Tibial artery (tissue), 4 donors: ENCODE results near the gene FGF8.

ENCODE experiments used
- DNase-seq, 2 donors: peaks; one replicate each; pipeline ENCODE4 v3.0.0-alpha.2; 2019
- H3K27ac ChIP-seq, 2 donors: fragments of 200-600 bp; sonication (generic) in 1 of 2; 1 replicate in 1 of 2; 2 replicates in 1 of 2; pipeline ENCODE4 v1.5.1; 2018 to 2019; ENCODE audit warnings: mild to moderate bottlenecking in 1 of 2
- H3K27me3 ChIP-seq, 2 donors: fragments of 200-600 bp; sonication (generic) in 1 of 2; one replicate each; pipeline versions ENCODE4 v1.5.1 to v1.6.0; 2016 to 2019
- H3K36me3 ChIP-seq, 3 donors: fragments of 200-600 bp; sonication (generic) in 2 of 3; one replicate each; pipeline ENCODE4 v1.5.1; 2016 to 2019; ENCODE audit warnings: mild to moderate bottlenecking in 2 of 3
- H3K4me1 ChIP-seq, 4 donors: fragments of 200-600 bp; sonication (generic) in 2 of 4; 1 replicate in 3 of 4; 2 replicates in 1 of 4; pipeline ENCODE4 v1.5.1; 2016 to 2019
- H3K4me3 ChIP-seq, 2 donors: fragments of 200-600 bp; sonication (generic) in 1 of 2; 1 replicate in 1 of 2; 2 replicates in 1 of 2; pipeline ENCODE4 v1.5.1; 2018 to 2019; ENCODE audit warnings: mild to moderate bottlenecking in 2 of 2
- H3K9me3 ChIP-seq, 3 donors: fragments of 200-600 bp; sonication (generic) in 1 of 3; one replicate each; pipeline ENCODE4 v1.5.1; 2016 to 2019
- CTCF ChIP-seq, 2 experiments: fragments of 200-600 bp in 1 of 2; fragments of 450-650 bp in 1 of 2; IDR thresholded peaks; one replicate each; pipeline ENCODE4 v1.5.1; 2017 to 2019; ENCODE audit warnings: antibody characterized with exemption in 2 of 2, mild to moderate bottlenecking in 1 of 2, moderate library complexity in 1 of 2
- intact Hi-C: fragments of 100-400 bp; cut with DNase I; formaldehyde crosslinking; loops from one replicate; pipeline ENCODE4 v1.15.0; 2023; ENCODE audit warnings: low total_unique reads

Gene FGF8

DNA sequence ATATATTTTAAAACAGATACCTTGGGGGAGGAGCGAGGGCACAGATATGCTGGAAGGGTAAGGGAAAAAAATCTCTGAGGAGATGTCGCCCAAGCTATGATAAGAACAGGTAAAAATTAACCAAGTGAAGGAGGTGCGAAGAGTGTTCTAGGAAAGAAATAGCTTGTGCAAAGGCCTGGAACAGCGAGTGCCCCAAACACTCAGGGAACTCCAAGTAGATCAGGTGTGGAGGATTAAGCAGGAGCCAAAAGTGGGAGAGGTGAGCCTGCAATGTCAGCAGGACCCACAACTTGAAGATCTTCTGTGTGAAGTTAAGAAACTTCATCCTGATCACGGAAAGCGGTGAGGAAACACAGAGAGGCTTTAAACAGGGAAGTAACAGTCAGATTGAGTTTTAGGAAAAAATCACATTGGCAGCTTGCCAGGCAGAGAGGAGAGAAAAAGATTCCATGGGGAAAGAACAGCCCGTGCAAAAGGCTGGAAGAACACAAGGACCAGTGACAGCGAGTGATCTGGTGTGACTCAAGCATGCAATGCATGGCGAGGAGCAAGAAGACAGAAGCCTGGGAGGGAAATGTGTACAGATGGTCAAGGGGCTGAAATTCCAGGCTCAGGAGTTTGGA lies 30.7 kb downstream of the FGF8 start:
- Histone ChIP-seq H3K36me3 (no peaks in the 10 kb centered on the region), H3K27me3 (peaks cover 0 to 20% of the 10 kb centered on the region in 2 donors), H3K4me3 (no peak overlapping the region), H3K27ac (no peak overlapping the region), H3K4me1 (no peaks in the 10 kb centered on the region), H3K9me3 (no peaks in the 10 kb centered on the region)
- no peak for TF ChIP-seq CTCF (IDR thresholded peaks at IDR 0.05)
- no peak for DNase-seq
- intact Hi-C loops, result no loop called here

DNA sequence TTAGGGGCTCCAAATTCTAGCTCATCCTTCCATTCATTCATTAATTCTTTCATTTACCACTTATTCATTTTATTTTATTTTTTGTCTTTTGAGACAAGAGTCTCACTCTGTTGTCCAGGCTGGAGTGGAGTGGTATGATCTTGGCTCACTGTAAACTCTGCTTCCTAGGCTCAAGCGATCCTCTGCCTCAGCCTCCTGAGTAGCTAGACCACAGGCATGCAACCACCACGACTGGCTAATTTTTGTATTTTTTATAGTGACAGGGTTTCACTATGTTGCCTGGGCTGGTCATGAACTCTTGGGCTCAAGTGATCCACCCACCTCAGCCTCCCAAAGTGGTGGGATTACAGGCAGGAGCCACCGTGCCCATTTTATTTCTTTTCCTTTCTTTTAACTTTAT lies 31.6 kb downstream of the FGF8 start:
- no peak overlapping the region for H3K27ac ChIP-seq
- no peaks in the 10 kb centered on the region for H3K36me3 ChIP-seq
- TF ChIP-seq CTCF (IDR thresholded peaks at IDR 0.05), result no peak

GRCh38 chr10:101741938-101742337 lies 34.0 kb downstream of the FGF8 start:
- Histone ChIP-seq H3K27me3 (peaks cover 0 to 36% of the 10 kb centered on the region in 2 donors), H3K27ac (no peak overlapping the region), H3K4me1 (no peaks in the 10 kb centered on the region), H3K9me3 (no peaks in the 10 kb centered on the region), H3K36me3 (no peaks in the 10 kb centered on the region), H3K4me3 (no peak overlapping the region)
- DNase-seq, result no peak
- intact Hi-C loops, result no loop called here
- no peak for TF ChIP-seq CTCF (IDR thresholded peaks at IDR 0.05)

More for the DNA sequence above, 31.6 kb downstream of the FGF8 start:
- Histone ChIP-seq H3K27me3 (peaks cover 0 to 30% of the 10 kb centered on the region in 2 donors), H3K9me3 (no peaks in the 10 kb centered on the region), H3K4me3 (no peak overlapping the region), H3K4me1 (no peaks in the 10 kb centered on the region)
- intact Hi-C loops, result no loop called here
- DNase-seq, result no peak

DNA sequence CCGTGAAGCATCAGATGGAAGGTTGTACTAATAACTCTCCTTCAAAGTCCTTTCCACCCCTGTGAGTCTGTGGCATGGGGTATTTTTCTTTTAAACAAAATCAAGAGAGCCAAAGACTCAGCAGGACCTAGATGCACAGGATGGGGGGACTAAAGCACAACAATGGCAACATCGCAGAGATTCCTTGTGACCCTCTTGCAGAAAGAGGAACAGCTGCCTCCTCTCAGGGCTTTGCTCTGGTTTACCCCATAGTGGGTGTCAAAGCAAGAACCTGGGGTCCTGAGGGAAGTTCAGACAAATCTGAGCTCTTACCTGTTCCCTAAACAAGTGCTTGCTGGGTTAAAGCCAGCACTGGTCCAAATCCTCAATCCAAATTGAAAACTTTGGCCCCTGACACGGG lies 39.2 kb downstream of the FGF8 start:
- H3K27me3 ChIP-seq, result peaks cover 0 to 36% of the 10 kb centered on the region in 2 donors
- H3K27ac ChIP-seq, result no peak overlapping the region
- no peaks in the 10 kb centered on the region for H3K9me3 ChIP-seq
- H3K4me1 ChIP-seq, result no peaks in the 10 kb centered on the region
- DNase-seq, result no peak
- no peak for TF ChIP-seq CTCF (IDR thresholded peaks at IDR 0.05)
- H3K4me3 ChIP-seq, result no peak overlapping the region
- no peaks in the 10 kb centered on the region for H3K36me3 ChIP-seq
- intact Hi-C loops, result no loop called here

GRCh38 chr10:101732096-101732495 lies 43.8 kb downstream of the FGF8 start:
- Histone ChIP-seq H3K27me3 (peaks cover 0 to 14% of the 10 kb centered on the region in 2 donors), H3K27ac (no peak overlapping the region), H3K36me3 (no peaks in the 10 kb centered on the region), H3K4me1 (no peaks in the 10 kb centered on the region), H3K9me3 (no peaks in the 10 kb centered on the region), H3K4me3 (no peak overlapping the region)
- DNase-seq, result no peak
- intact Hi-C loops, result no loop called here
- TF ChIP-seq CTCF (IDR thresholded peaks at IDR 0.05), result no peak

- H3K9me3 ChIP-seq, result no peaks in the 10 kb centered on the region
- no peaks in the 10 kb centered on the region for H3K36me3 ChIP-seq
- H3K4me1 ChIP-seq, result no peaks in the 10 kb centered on the region
- no peak overlapping the region for H3K27ac ChIP-seq
- DNase-seq, result no peak
- H3K27me3 ChIP-seq, result peaks cover 0 to 17% of the 10 kb centered on the region in 2 donors
- no peak for TF ChIP-seq CTCF (IDR thresholded peaks at IDR 0.05)
- H3K4me3 ChIP-seq, result no peak overlapping the region
- intact Hi-C loops, result no loop called here
Observed at GRCh38 chr10:101726115-101726387, 49.9 kb downstream of the FGF8 start.
